Adrenal gland (tissue), 5 donors: ENCODE results near the gene KIT.

Experiments
- POLR2A ChIP-seq, 2 donors: fragments of 450-650 bp; IDR thresholded peaks; one replicate each; pipeline ENCODE4 v1.6.1; 2017; ENCODE audit warnings: antibody characterized with exemption in 2 of 2, mild to moderate bottlenecking in 2 of 2, moderate library complexity in 1 of 2
- TF ChIP-seq, protein P1 (sequence below), 6 experiments: fragments of 450-650 bp in 4 of 6; fragments of 200-600 bp in 2 of 6; sonication (generic) in 1 of 6; IDR thresholded peaks; 1 replicate in 5 of 6; 2 replicates in 1 of 6; pipeline versions ENCODE4 v1.5.1 to v1.8.0; 2016 to 2021; ENCODE audit warnings: antibody characterized with exemption in 6 of 6, mild to moderate bottlenecking in 2 of 6, moderate library complexity in 1 of 6
- donor health status: DM: no; HTN: no; CAD: no.

DNA sequence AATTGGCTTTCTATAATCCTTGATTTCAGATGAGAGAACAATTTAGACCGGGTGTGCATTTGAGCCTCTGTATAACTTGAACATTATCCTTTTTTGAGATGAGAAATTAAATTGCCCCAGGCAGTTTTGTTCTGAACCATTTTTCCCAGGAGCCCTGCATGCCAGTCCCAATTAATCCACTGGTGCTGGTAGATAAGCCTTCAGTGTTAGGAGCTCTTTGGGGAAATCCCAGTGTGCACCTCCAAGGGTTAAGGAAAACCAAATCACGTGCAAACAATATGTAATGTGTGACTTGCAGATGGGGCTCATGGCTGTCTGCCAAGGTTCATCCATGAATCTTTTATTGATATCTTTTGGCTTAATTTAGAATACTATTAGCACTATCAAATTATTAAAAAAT lies 43.2 kb downstream of the KIT start:
- TF ChIP-seq, protein P1, sequence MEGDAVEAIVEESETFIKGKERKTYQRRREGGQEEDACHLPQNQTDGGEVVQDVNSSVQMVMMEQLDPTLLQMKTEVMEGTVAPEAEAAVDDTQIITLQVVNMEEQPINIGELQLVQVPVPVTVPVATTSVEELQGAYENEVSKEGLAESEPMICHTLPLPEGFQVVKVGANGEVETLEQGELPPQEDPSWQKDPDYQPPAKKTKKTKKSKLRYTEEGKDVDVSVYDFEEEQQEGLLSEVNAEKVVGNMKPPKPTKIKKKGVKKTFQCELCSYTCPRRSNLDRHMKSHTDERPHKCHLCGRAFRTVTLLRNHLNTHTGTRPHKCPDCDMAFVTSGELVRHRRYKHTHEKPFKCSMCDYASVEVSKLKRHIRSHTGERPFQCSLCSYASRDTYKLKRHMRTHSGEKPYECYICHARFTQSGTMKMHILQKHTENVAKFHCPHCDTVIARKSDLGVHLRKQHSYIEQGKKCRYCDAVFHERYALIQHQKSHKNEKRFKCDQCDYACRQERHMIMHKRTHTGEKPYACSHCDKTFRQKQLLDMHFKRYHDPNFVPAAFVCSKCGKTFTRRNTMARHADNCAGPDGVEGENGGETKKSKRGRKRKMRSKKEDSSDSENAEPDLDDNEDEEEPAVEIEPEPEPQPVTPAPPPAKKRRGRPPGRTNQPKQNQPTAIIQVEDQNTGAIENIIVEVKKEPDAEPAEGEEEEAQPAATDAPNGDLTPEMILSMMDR (IDR thresholded peaks at IDR 0.05) = no peak
- TF ChIP-seq POLR2A (IDR thresholded peaks at IDR 0.05) = no peak
